ENCODE measurements around the gene GCLC.
"Not testable (repeated sequence)": the region's sequence is repeated elsewhere in the genome, so short reads cannot be mapped to it uniquely, and the experiment has no call there.

GRCh38 chr6:53572379-53572778 is 27.5 kb upstream of the GCLC start:
- not testable (repeated sequence) for TF ChIP-seq ZNF433 (tag by site-specific recombination; IDR thresholded peaks at IDR 0.05; ENCODE audit: low read depth); CTCF (tag by site-specific recombination; IDR thresholded peaks at IDR 0.05); ZNF548 (tag by site-specific recombination; IDR thresholded peaks at IDR 0.05); ZNF274 (IDR thresholded peaks at IDR 0.05; ENCODE audit: low read length); ZNF274 (tag by site-specific recombination; IDR thresholded peaks at IDR 0.05; ENCODE audit: borderline replicate concordance); ZNF488 (tag by site-specific recombination; IDR thresholded peaks at IDR 0.05)
